Endodermal cell (in vitro differentiated cells): ENCODE measurements around the gene DDX4. TPM values are rescaled to one million over a fixed set of nuclear protein-coding genes. Genes with fewer than 3 reads are reported as not detected.

Experiments
- DNase-seq: peaks from one replicate; pipeline ENCODE4 v3.0.0-alpha.2; 2017
- H3K27ac ChIP-seq: 2 replicates; pipeline ENCODE4 v1.5.1; 2013; ENCODE audit warnings: mild to moderate bottlenecking, low read depth, low read length, moderate library complexity
- H3K27me3 ChIP-seq: 2 replicates; pipeline ENCODE4 v1.6.1; 2013; ENCODE audit warnings: mild to moderate bottlenecking, low read length, moderate library complexity; ENCODE audit not compliant: insufficient read depth, control insufficient read depth, poor library complexity, severe bottlenecking
- H3K36me3 ChIP-seq: 2 replicates; pipeline ENCODE4 v1.7.0; 2013; ENCODE audit warnings: mild to moderate bottlenecking, low read length, moderate library complexity; ENCODE audit not compliant: control insufficient read depth, insufficient read depth
- H3K4me1 ChIP-seq: one replicate; pipeline ENCODE4 v1.7.0; 2013; ENCODE audit warnings: low read length; ENCODE audit not compliant: control insufficient read depth, insufficient read depth
- H3K4me3 ChIP-seq: 2 replicates; pipeline ENCODE4 v1.5.1; 2013; ENCODE audit warnings: mild to moderate bottlenecking, low read length, moderate library complexity
- H3K9ac ChIP-seq: 2 replicates; pipeline ENCODE4 v1.6.1; 2013; ENCODE audit warnings: mild to moderate bottlenecking, low read length, moderate library complexity; ENCODE audit not compliant: poor library complexity, severe bottlenecking; ENCODE audit errors: extremely low read depth
- H3K9me3 ChIP-seq: 2 replicates; pipeline ENCODE4 v1.6.1; 2013; ENCODE audit warnings: mild to moderate bottlenecking, low read length, moderate library complexity; ENCODE audit not compliant: control insufficient read depth
- H3K27ac Mint-ChIP-seq: 2 replicates; pipeline ENCODE4 v1.8.0; 2020; ENCODE audit warnings: mixed read lengths
- H3K27me3 Mint-ChIP-seq: 2 replicates; pipeline ENCODE4 v1.8.0; 2021; ENCODE audit warnings: mild to moderate bottlenecking, mixed read lengths; ENCODE audit not compliant: insufficient read depth
- H3K36me3 Mint-ChIP-seq: 2 replicates; pipeline ENCODE4 v1.8.0; 2020; ENCODE audit warnings: low read depth, mixed read lengths
- H3K4me1 Mint-ChIP-seq: 2 replicates; pipeline ENCODE4 v1.8.0; 2020; ENCODE audit warnings: mixed read lengths
- H3K4me3 Mint-ChIP-seq: 2 replicates; pipeline ENCODE4 v1.8.0; 2020; ENCODE audit warnings: mild to moderate bottlenecking, moderate library complexity, mixed read lengths
- H3K9me3 Mint-ChIP-seq: 2 replicates; pipeline ENCODE4 v1.8.0; 2020; ENCODE audit warnings: mild to moderate bottlenecking, mixed read lengths
- WGBS, 2 experiments: methylation state at CpG; one replicate each; pipeline versions ENCODE4 v1.1.5 to v1.1.7; 2013; ENCODE audit warnings: missing lambda C conversion rate in 2 of 2, mixed read lengths in 1 of 2; ENCODE audit not compliant: insufficient coverage in 1 of 2, insufficient read length in 1 of 2; 5-methylcytosine and 5-hydroxymethylcytosine counted together
- total RNA-seq, 2 donors: library from RNA; stranded (reverse); fragmentation: NEBNext Ultra II Directional in 1 of 2; extraction: Animal tissue kit (Norgen Biotek cat#: 25700) in 1 of 2; gene quantifications; 2 replicates in 1 of 2; 3 replicates in 1 of 2; pipeline ENCODE4 v1.2.1, GENCODE V29; 2021
- TF ChIP-seq, protein P1 (sequence below): fragments of 200-600 bp; sonication (generic); conservative IDR thresholded peaks from 2 replicates; pipeline ENCODE4 v1.5.0; 2021; ENCODE audit warnings: antibody characterized with exemption, mild to moderate bottlenecking

The DDX4 gene
- total RNA-seq, 2 donors from 2014 or later: not detected

DNA sequence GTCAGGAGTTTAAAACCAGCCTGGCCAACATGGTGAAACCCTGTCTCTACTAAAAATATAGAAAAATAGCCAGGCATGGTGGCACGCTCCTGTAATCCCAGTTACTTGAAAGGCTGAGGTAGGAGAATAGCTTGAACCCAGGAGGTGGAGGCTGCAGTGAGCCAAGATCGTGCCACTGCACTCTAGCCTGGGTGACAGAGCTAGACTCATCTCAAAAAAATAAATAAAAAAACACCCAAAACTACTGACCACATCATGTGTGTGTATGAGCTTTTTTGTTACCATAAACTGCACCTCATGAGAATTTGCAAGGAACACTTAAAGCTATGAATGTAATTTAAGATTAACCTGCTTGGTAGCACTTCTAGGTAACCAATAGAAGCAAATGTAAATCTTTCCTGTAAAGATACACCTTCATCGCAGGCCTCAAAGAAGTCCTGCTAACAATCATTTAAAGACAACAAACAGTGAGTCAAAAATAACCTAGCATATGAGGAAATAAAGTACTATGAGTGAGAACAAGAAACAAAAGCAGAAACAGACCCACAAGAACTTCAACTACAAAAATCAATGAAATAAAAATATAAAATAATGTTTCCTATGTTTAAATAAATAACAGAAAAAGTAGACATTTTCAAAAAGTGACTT lies 38.7 kb upstream of the DDX4 start:
- Mint-ChIP-seq H3K27ac (no peak overlapping the region), H3K4me1 (no peaks in the 10 kb centered on the region), H3K4me3 (no peak overlapping the region), H3K27me3 (no peaks in the 10 kb centered on the region), H3K36me3 (peaks cover 56% of the 10 kb centered on the region), H3K9me3 (peaks cover 34% of the 10 kb centered on the region)
- peaks cover 34% of the 10 kb centered on the region for H3K9me3 ChIP-seq
- no peak overlapping the region for H3K27ac ChIP-seq
- H3K9ac ChIP-seq: no peak overlapping the region
- H3K4me3 ChIP-seq: no peak overlapping the region
- WGBS, 2 experiments: 96 to 100% methylated on average over 1 to 3 of the region's 3 CpGs
- no peaks in the 10 kb centered on the region for H3K27me3 ChIP-seq
- no peak for DNase-seq
- no peaks in the 10 kb centered on the region for H3K4me1 ChIP-seq
- peaks cover 41% of the 10 kb centered on the region for H3K36me3 ChIP-seq
- TF ChIP-seq, protein P1, sequence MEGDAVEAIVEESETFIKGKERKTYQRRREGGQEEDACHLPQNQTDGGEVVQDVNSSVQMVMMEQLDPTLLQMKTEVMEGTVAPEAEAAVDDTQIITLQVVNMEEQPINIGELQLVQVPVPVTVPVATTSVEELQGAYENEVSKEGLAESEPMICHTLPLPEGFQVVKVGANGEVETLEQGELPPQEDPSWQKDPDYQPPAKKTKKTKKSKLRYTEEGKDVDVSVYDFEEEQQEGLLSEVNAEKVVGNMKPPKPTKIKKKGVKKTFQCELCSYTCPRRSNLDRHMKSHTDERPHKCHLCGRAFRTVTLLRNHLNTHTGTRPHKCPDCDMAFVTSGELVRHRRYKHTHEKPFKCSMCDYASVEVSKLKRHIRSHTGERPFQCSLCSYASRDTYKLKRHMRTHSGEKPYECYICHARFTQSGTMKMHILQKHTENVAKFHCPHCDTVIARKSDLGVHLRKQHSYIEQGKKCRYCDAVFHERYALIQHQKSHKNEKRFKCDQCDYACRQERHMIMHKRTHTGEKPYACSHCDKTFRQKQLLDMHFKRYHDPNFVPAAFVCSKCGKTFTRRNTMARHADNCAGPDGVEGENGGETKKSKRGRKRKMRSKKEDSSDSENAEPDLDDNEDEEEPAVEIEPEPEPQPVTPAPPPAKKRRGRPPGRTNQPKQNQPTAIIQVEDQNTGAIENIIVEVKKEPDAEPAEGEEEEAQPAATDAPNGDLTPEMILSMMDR: no peak

DNA sequence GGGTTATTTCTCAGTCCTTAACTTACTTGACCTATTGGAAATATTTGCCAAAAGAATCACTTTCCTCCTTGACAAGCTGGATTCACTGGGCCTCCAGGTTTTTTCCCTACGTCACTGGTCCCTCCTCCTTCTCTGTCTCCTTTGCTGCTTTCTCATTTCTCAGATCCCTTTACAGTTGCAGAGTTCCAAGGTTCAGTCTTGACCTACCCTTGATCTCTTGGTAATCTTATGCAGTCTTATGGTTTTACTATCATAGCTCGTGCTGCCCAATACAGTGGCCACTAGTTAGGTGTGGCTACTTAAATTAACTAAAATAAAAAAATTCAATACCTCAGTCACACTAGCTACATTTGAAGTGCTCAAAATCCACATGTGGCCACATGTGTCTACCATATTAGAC lies 37.1 kb upstream of the DDX4 start:
- no peak for DNase-seq
- no peaks in the 10 kb centered on the region for H3K4me1 ChIP-seq
- Mint-ChIP-seq H3K4me1 (no peaks in the 10 kb centered on the region), H3K27me3 (no peaks in the 10 kb centered on the region), H3K9me3 (peaks cover 27% of the 10 kb centered on the region), H3K27ac (no peak overlapping the region), H3K4me3 (no peak overlapping the region), H3K36me3 (peaks cover 47% of the 10 kb centered on the region)
- TF ChIP-seq, protein P1: no peak
- no peak overlapping the region for H3K4me3 ChIP-seq
- 97 to 100% methylated on average over 1 to 2 of the region's 2 CpGs for WGBS, 2 experiments
- H3K9ac ChIP-seq: no peak overlapping the region
- peaks cover 34% of the 10 kb centered on the region for H3K9me3 ChIP-seq
- no peaks in the 10 kb centered on the region for H3K27me3 ChIP-seq
- peaks cover 41% of the 10 kb centered on the region for H3K36me3 ChIP-seq
- no peak overlapping the region for H3K27ac ChIP-seq

DNA sequence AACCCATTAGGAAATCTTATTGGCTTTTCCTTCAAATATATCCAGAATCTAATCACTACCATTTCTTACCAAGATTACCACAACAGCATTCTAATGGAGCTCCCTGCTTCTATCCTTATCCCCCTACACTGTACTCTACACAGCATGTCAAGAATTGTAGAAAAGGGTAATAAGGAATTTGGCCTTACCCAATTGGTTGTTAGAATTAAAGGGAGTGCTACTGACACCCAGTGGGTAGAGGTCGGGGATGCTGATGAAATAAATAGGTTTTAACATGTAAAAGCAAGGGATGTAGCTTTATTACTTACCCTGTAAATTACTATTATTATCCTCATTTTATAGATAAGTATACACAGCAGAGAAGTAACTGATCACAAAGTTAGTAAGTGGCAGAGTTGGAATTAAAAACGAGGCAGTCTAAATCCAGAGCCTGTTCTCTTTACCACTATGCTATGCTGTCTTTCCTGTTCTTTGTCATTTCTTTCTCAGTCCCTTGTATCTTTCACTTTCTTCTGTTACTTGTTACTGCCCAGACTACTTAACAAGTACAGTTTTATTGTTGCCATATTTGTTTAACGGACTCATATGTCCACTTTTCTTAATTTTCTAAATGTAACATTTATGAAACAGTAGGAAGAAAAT lies 36.3 kb upstream of the DDX4 start:
- Mint-ChIP-seq H3K4me1 (no peaks in the 10 kb centered on the region), H3K9me3 (peaks cover 27% of the 10 kb centered on the region), H3K27ac (no peak overlapping the region), H3K36me3 (peaks cover 52% of the 10 kb centered on the region), H3K27me3 (no peaks in the 10 kb centered on the region), H3K4me3 (no peak overlapping the region)
- TF ChIP-seq, protein P1: peak; percentile 32
- H3K9ac ChIP-seq: no peak overlapping the region
- H3K36me3 ChIP-seq: peaks cover 41% of the 10 kb centered on the region
- no peak overlapping the region for H3K27ac ChIP-seq
- H3K27me3 ChIP-seq: no peaks in the 10 kb centered on the region
- 96% methylated on average over 3 of the region's 3 CpGs; no CpG with 5 or more reads in 1 of the 2 experiments for WGBS, 2 experiments
- H3K9me3 ChIP-seq: peaks cover 34% of the 10 kb centered on the region
- no peaks in the 10 kb centered on the region for H3K4me1 ChIP-seq
- no peak overlapping the region for H3K4me3 ChIP-seq
- DNase-seq: no peak
